Tibial nerve (tissue), 4 donors: ENCODE data around the gene PSMD2.

Experiments
- CTCF ChIP-seq, 5 experiments: fragments of 200-600 bp in 3 of 5; fragments of 450-650 bp in 2 of 5; sonication (generic) in 3 of 5; IDR thresholded peaks; one replicate each; pipeline ENCODE4 v1.5.1; 2016 to 2019; ENCODE audit warnings: antibody characterized with exemption in 5 of 5, mild to moderate bottlenecking in 3 of 5, moderate library complexity in 2 of 5
- EP300 ChIP-seq, 2 donors: sonication (generic); formaldehyde crosslinking; IDR thresholded peaks; one replicate each; pipeline ENCODE4 v1.6.1; 2017; ENCODE audit warnings: antibody characterized with exemption in 2 of 2, mild to moderate bottlenecking in 1 of 2
- POLR2A ChIP-seq, 2 donors: fragments of 450-650 bp; IDR thresholded peaks; one replicate each; pipeline ENCODE4 v1.6.1; 2017; ENCODE audit warnings: antibody characterized with exemption in 2 of 2, mild to moderate bottlenecking in 2 of 2, moderate library complexity in 2 of 2

- TF ChIP-seq POLR2A (IDR thresholded peaks at IDR 0.05) (no peak), CTCF (IDR thresholded peaks at IDR 0.05) (no peak), EP300 (IDR thresholded peaks at IDR 0.05) (no peak)
Measured at GRCh38 chr3:184282941-184283340, 16.1 kb upstream of the PSMD2 start.
